Gastrocnemius medialis (tissue), 4 donors: Measurements from ENCODE around the gene RPL39L. TPM values are rescaled to one million over a fixed set of nuclear protein-coding genes. Genes with fewer than 3 reads are reported as not detected.

Experiments used
- ATAC-seq, 2 donors: fragments of 150-250 bp; one replicate each; pipeline ENCODE4 v1.9.1; 2016
- DNase-seq, 2 donors: peaks; one replicate each; pipeline ENCODE4 v3.0.0-alpha.2; 2019
- H3K27ac ChIP-seq, 4 donors: fragments of 200-600 bp; sonication (generic); 1 replicate in 1 of 4; 2 replicates in 3 of 4; pipeline ENCODE4 v1.5.1; 2016 to 2018; ENCODE audit warnings: mild to moderate bottlenecking in 2 of 4, moderate library complexity in 1 of 4
- H3K27me3 ChIP-seq, 3 donors: fragments of 200-600 bp; sonication (generic) in 2 of 3; 1 replicate in 1 of 3; 2 replicates in 2 of 3; pipeline versions ENCODE4 v1.5.1 to v1.6.0; 2016 to 2019; ENCODE audit warnings: mild to moderate bottlenecking in 1 of 3, moderate library complexity in 1 of 3
- H3K36me3 ChIP-seq, 2 donors: fragments of 200-600 bp; sonication (generic) in 1 of 2; one replicate each; pipeline ENCODE4 v1.5.1; 2017 to 2018
- H3K4me1 ChIP-seq, 2 donors: fragments of 200-600 bp; sonication (generic) in 1 of 2; one replicate each; pipeline ENCODE4 v1.5.1; 2016 to 2017; ENCODE audit warnings: mild to moderate bottlenecking in 2 of 2
- H3K4me3 ChIP-seq, 4 donors: fragments of 200-600 bp; sonication (generic) in 3 of 4; 1 replicate in 1 of 4; 2 replicates in 3 of 4; pipeline ENCODE4 v1.5.1; 2016 to 2019; ENCODE audit warnings: mild to moderate bottlenecking in 2 of 4
- H3K9me3 ChIP-seq, 3 donors: fragments of 200-600 bp; sonication (generic) in 2 of 3; 1 replicate in 1 of 3; 2 replicates in 2 of 3; pipeline ENCODE4 v1.5.1; 2016 to 2019
- CTCF ChIP-seq, 5 experiments: fragments of 450-650 bp in 3 of 5; fragments of 200-600 bp in 2 of 5; sonication (generic) in 2 of 5; IDR thresholded peaks in 4 of 5; conservative IDR thresholded peaks in 1 of 5; 1 replicate in 4 of 5; 2 replicates in 1 of 5; pipeline ENCODE4 v1.5.1; 2016 to 2019; ENCODE audit warnings: antibody characterized with exemption in 5 of 5, mild to moderate bottlenecking in 3 of 5, moderate library complexity in 3 of 5
- POLR2A ChIP-seq, 2 donors: fragments of 450-650 bp; IDR thresholded peaks; one replicate each; pipeline ENCODE4 v1.6.1; 2017; ENCODE audit warnings: antibody characterized with exemption in 2 of 2, mild to moderate bottlenecking in 2 of 2, moderate library complexity in 2 of 2
- in situ Hi-C, 4 donors: fragments of 200-750 bp; cut with MboI; loops; one replicate each; pipeline versions ENCODE4 v1.15.0 to v1.8.0; 2017; ENCODE audit warnings: low sequenced_read_pairs in 4 of 4
- intact Hi-C: fragments of 100-400 bp; cut with DNase I; formaldehyde crosslinking; loops from one replicate; pipeline ENCODE4 v1.15.1; 2023; ENCODE audit warnings: low total_unique reads
- total RNA-seq, 4 donors: library from RNA; depleted of rRNA; stranded (reverse); fragments of >200 nt; gene quantifications; one replicate each; pipeline versions ENCODE4 v1.1.0 to v1.2.3, GENCODE V29; 2016

Gene RPL39L
- total RNA-seq, 4 donors from 2014 or later: 0.71 to 1.6 TPM; not detected in 2

DNA sequence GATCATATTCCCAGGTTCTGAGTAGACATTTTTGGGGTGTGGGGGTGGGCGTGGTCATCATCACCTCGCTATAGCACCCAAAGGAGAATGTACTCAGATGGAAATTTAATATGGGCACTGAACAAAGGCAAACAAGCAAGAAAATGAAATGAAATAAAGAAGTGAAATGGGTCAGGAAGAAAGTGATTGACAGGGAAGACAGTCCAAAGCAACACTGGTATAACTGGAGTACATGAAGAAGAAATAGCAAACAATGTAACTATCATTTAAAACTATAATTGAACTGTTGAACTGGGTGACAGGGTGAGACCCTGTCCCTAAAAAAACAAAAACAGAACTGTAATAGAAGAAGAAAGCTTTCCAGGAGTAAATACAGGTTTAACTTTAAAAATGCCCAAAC is 24.8 kb downstream of the RPL39L start:
- Histone ChIP-seq H3K9me3 (no peaks in the 10 kb centered on the region), H3K27me3 (no peaks in the 10 kb centered on the region), H3K27ac (no peak overlapping the region), H3K36me3 (no peaks in the 10 kb centered on the region), H3K4me1 (no peaks in the 10 kb centered on the region), H3K4me3 (no peak overlapping the region)
- TF ChIP-seq POLR2A (IDR thresholded peaks at IDR 0.05) (no peak), CTCF (IDR thresholded peaks at IDR 0.05 in 4 of 5, conservative IDR thresholded peaks at IDR 0.05 in 1 of 5) (no peak)
- ATAC-seq: no peak
- in situ Hi-C loops: no loop called here
- DNase-seq: no peak
- intact Hi-C loops: no loop called here

GRCh38 chr3:187112934-187113793 is 26.1 kb downstream of the RPL39L start:
- intact Hi-C loops: no loop called here
- in situ Hi-C loops: no loop called here
- no peaks in the 10 kb centered on the region for H3K36me3 ChIP-seq
- no peaks in the 10 kb centered on the region for H3K27me3 ChIP-seq
- no peak overlapping the region for H3K4me3 ChIP-seq
- H3K27ac ChIP-seq: no peak overlapping the region
- no peak for ATAC-seq
- H3K4me1 ChIP-seq: no peaks in the 10 kb centered on the region
- no peaks in the 10 kb centered on the region for H3K9me3 ChIP-seq
- no peak for DNase-seq
- TF ChIP-seq CTCF (IDR thresholded peaks at IDR 0.05 in 4 of 5, conservative IDR thresholded peaks at IDR 0.05 in 1 of 5) (peak in 4 of 5 experiments; percentile 10 to 44 (median 20)), POLR2A (IDR thresholded peaks at IDR 0.05) (no peak)

- H3K4me1 ChIP-seq: no peaks in the 10 kb centered on the region
- no peak for DNase-seq
- H3K27ac ChIP-seq: no peak overlapping the region
- TF ChIP-seq POLR2A (IDR thresholded peaks at IDR 0.05): no peak
- no peak for TF ChIP-seq CTCF (IDR thresholded peaks at IDR 0.05 in 4 of 5, conservative IDR thresholded peaks at IDR 0.05 in 1 of 5)
- H3K27me3 ChIP-seq: no peaks in the 10 kb centered on the region
- H3K4me3 ChIP-seq: no peak overlapping the region
- in situ Hi-C loops: no loop called here
- intact Hi-C loops: no loop called here
- no peaks in the 10 kb centered on the region for H3K36me3 ChIP-seq
- no peak for ATAC-seq
- no peaks in the 10 kb centered on the region for H3K9me3 ChIP-seq
Observed at GRCh38 chr3:187110156-187110555, 29.1 kb downstream of the RPL39L start.

GRCh38 chr3:187107989-187108388 is 31.3 kb downstream of the RPL39L start:
- in situ Hi-C loops: no loop called here
- intact Hi-C loops: no loop called here

More at GRCh38 chr3:187107989-187108388, 31.3 kb downstream of the RPL39L start:
- no peak overlapping the region for H3K27ac ChIP-seq
- H3K4me3 ChIP-seq: no peak overlapping the region
- no peaks in the 10 kb centered on the region for H3K9me3 ChIP-seq
- H3K27me3 ChIP-seq: no peaks in the 10 kb centered on the region
- no peaks in the 10 kb centered on the region for H3K4me1 ChIP-seq
- ATAC-seq (no peak), DNase-seq (no peak)
- TF ChIP-seq POLR2A (IDR thresholded peaks at IDR 0.05): no peak
- TF ChIP-seq CTCF (IDR thresholded peaks at IDR 0.05 in 4 of 5, conservative IDR thresholded peaks at IDR 0.05 in 1 of 5): no peak
- H3K36me3 ChIP-seq: no peaks in the 10 kb centered on the region
